Measurements from ENCODE around the gene KAZN. TPM values are rescaled to one million over a fixed set of nuclear protein-coding genes. Genes with fewer than 3 reads are reported as not detected.
A peak's percentile ranks its signal among the peaks of the same experiment; 100 is the strongest.

KAZN gene
- total RNA-seq, 1 experiment from 2014 or later: 0.38 TPM

GRCh38 chr1:15001317-15001915 lies 402.9 kb downstream of the KAZN start:
- no peak for DNase-seq (ENCODE audit: low spot score)

GRCh38 chr1:15002325-15002724 lies 403.8 kb downstream of the KAZN start:
- no peak for DNase-seq (ENCODE audit: low spot score)

- DNase-seq (ENCODE audit: low spot score): no peak
Measured at GRCh38 chr1:15004396-15004795, 405.9 kb downstream of the KAZN start.

GRCh38 chr1:15005116-15005515 lies 406.6 kb downstream of the KAZN start:
- no peak for DNase-seq (ENCODE audit: low spot score)

GRCh38 chr1:15007368-15007767 lies 408.9 kb downstream of the KAZN start:
- DNase-seq (ENCODE audit: low spot score): no peak

GRCh38 chr1:15007842-15008241 lies 409.4 kb downstream of the KAZN start:
- DNase-seq (ENCODE audit: low spot score): no peak

- no peak for DNase-seq (ENCODE audit: low spot score)
Measured at GRCh38 chr1:15008783-15009729, 410.6 kb downstream of the KAZN start.

- no peak for DNase-seq (ENCODE audit: low spot score)
Measured at GRCh38 chr1:15011160-15011559, 412.7 kb downstream of the KAZN start.

GRCh38 chr1:15011661-15012060 lies 413.2 kb downstream of the KAZN start:
- no peak for DNase-seq (ENCODE audit: low spot score)

- no peak for DNase-seq (ENCODE audit: low spot score)
Measured at GRCh38 chr1:15012822-15013221, 414.3 kb downstream of the KAZN start.

GRCh38 chr1:15013767-15014166 lies 415.3 kb downstream of the KAZN start:
- no peak for DNase-seq (ENCODE audit: low spot score)

- DNase-seq (ENCODE audit: low spot score): no peak
Measured at GRCh38 chr1:15014516-15014915, 416.0 kb downstream of the KAZN start.

- no peak for DNase-seq (ENCODE audit: low spot score)
Measured at GRCh38 chr1:15016001-15016400, 417.5 kb downstream of the KAZN start.

- DNase-seq (ENCODE audit: low spot score): no peak
Measured at GRCh38 chr1:15016526-15016925, 418.0 kb downstream of the KAZN start.

GRCh38 chr1:15017120-15017519 lies 418.6 kb downstream of the KAZN start:
- DNase-seq (ENCODE audit: low spot score): no peak

GRCh38 chr1:15018767-15019166 lies 420.3 kb downstream of the KAZN start:
- no peak for DNase-seq (ENCODE audit: low spot score)

- no peak for DNase-seq (ENCODE audit: low spot score)
Measured at GRCh38 chr1:15020943-15021745, 422.7 kb downstream of the KAZN start.

- no peak for DNase-seq (ENCODE audit: low spot score)
Measured at GRCh38 chr1:15022048-15022447, 423.6 kb downstream of the KAZN start.

GRCh38 chr1:15023205-15023604 lies 424.7 kb downstream of the KAZN start:
- DNase-seq (ENCODE audit: low spot score): no peak

- DNase-seq (ENCODE audit: low spot score): no peak
Measured at GRCh38 chr1:15023976-15024375, 425.5 kb downstream of the KAZN start.

GRCh38 chr1:15026117-15026489 lies 427.6 kb downstream of the KAZN start:
- no peak for DNase-seq (ENCODE audit: low spot score)

GRCh38 chr1:15027515-15027986 lies 429.1 kb downstream of the KAZN start:
- DNase-seq (ENCODE audit: low spot score): peak; percentile 70
